Measurements from ENCODE around the gene RNF34.

The RNF34 gene

DNA sequence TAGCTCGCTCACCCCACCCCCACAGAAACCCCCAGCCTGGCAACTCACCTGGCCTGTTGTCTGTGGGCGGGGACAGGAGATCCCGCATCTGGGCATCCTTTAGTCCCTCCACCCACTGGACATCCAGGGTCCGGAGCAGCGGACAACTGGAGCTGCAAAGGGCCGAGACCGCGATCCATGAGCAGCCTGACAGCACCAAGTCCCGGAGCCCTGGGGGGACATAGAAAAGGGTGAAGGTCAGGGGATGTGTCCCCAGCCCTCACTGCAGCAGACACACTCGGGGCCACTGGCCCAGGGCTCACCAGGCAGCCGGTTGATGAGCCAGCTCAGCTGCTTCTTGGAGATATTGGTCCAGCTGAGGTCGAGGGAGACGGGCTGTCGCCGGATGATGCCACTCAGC is 40.9 kb downstream of the RNF34 start:
- DNase-seq: no peak

DNA sequence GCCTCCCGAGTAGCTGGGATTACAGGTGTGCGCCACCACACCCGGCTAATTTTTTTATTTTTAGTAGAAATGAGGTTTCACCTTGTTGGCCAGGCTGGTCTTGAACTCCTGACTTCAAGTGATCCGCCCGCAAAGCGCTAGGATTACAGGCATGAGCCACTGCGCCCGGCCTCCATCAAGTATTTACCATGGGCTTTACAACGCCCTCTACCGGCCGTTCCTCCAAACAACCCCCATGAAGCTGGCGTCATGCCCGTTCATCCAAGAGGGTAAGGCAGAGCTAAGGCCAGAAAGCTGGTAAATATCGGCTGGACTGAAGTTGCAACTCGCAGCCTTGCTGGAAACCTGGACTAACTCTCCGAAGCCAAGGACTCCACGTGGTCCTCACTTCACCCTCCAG is 41.6 kb downstream of the RNF34 start:
- no peak for DNase-seq

DNA sequence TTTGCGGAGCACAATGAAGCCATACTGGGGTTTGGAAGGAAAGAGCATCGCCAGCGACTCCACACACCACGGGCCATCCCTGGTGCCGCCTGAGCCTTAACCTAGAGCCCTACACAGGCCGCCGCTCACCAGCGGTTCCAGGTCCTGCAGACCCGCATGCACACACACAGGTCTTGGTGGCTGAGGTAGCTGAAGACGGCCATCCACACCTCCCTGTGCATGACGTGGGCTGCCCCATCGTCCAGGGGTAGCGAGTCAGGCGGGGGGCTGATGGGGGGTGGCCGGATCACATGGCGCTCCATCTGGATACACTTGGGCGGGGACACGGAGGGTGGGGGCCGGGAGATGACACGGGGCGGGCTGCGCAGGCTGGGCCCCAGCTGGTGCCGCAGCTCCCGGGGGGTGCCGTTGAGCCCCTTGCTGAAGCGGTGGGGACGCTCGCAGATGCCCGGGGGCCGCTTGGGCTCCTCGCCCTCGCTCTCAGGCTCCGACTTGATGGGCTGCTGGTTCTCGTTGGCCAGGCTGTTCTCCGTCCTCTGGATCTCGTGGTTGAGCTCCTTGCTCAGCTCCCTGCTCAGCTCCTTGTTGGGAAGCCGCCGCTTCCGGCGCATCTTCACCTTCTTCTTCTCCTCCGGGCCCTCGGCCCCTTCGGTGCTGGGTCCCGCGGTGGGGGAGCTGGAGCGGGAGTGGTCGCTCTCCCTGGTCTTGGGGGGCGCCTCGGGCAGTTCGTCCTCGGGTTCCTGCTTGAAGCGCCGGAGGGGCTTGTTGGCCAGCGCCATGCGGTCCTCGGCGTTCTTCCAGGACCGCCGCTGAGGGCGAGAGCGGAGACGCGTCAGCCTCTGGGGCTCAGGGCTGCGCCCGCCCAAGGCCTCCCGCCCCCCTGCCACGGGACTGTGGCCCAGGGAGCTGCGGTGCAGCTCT is 42.4 kb downstream of the RNF34 start:
- no peak for DNase-seq

DNA sequence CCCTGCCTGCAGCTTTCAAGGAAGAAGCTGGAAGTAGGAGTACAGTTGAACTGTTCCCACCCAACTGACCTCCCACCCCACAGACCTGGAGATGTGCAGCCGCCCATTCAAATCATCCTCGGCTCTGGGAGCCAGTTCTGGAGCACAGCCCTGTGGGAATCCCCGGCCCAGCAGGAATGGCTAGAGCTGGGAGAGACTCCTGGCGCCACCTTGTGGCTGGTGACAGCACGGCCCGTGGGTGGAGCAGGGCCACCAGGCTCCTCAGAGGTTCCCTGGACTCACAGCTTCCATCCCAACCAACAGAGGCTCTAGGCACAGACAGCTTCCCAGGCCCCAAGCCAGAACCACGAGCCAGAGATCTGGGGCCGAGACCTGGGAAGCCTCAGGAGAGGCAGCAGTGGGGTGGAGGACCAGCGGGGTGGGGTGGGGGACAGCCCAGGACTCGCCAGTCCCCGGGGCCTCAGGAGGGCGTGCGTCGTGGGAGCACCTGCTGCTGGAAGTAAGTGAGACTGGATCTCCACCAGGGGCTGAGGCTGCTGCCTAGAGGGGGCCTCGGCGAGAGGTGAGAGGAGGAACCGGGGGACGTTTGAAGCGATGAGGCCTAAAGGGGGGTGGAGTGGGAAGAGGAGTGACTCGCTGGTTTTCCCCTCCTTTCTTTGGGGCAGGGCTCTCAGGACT is 43.4 kb downstream of the RNF34 start:
- DNase-seq: peak; percentile 80

DNA sequence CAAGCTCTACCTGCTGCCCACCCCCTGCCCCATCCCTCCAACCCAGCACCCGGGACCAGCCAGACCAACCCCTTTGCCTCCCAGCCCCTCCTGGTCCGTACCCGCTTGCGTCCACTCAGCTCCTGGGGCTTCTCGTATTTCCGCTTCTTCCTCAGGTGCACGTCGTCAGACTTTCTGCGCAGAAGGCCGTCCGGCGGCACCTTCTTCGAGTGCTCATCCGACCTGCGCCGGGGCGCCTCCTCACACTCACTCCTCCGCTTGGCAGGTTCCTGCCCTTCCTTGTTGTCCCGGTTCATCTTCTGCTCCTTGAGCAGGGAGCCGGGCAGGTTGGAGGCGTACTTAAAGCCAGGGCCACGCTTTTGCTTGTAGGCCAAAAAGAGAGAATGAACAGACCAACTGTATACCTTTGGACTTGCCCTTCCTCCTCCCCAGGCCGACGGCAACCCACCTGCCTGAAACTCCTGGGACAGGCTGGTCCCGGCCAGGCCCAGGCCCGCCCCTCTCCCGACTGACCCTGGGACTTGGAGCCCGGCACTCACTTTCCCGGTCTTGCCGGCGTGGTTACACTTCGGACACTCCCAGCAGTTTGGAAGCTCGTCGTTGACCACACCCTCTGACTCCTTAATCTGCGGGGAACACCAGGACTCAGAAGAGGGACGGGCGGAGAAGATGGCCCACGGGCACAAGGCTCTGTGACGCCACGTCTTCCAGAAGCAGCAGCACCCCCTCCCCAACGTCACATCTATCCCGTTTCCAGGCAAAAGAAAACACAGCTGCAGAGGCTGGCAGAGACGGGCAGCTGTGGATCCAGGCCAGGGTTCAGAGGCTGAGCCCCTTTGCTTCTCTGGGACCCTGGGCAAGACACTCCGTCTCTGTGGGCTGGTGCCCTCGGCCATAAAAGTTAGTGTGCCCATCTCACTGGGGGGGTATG is 44.3 kb downstream of the RNF34 start:
- no peak for DNase-seq

DNA sequence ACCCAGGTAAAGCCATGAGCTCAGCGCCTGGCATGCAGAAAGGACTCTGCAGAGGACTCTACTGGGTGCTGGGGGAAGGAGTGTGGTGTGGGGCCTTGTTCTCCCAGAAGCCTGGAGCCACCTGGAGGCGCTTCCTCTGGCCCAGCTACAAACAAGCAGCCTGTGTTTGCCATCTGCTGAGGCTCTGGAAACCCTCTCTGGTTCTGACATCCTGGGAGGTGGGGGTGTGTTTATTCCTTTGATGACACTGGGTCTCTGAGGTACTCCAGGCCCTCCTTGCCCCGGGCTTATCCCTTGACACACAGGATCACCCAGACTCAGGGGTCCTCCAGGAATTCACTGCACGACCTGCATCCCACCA is 44.9 kb downstream of the RNF34 start:
- no peak for DNase-seq

DNA sequence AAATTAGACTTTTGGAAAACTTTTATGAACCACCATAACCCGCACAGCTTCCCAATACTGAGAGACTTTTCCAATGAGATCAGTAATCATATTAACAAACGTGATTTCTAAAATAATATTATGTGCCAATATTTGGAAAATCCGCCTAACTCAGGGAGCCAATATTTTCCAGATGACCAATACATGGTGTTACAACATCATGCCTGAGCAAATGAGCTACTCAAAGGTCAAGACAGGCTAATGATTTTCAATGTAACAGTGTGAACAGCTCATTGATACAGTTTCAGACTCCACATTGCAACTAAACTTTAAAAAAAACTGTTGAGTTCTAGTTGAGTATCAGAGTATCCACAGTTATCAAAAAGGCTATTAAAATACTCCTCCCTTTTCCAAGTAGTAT is 46.8 kb downstream of the RNF34 start:
- no peak for DNase-seq

DNA sequence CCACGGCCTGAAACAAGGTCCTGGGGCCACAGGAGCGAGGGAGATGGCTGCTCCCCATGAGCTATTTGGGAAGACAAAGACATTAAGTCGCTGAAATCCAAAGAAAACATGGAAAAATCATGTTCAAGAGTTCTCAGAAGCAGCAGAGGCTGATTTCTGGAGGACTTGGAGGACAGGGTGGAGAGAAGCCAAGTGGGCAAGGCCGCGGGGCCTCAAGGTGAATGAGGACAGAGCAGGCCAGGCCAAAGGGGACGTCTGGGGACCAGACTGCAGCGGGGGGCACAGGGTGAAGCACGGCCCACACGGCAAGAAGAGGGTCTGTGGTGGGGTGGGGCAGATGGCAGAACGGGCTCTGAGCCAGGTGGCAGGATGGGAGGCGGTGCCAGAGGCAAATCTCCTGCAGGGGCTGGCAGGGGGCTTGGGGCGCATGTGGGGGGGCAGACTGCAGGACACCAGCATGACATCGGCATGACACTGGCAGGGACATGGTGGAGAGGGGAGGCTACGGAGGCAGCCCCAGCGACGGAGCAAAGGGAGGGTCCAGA is 48.9 kb downstream of the RNF34 start:
- no peak for DNase-seq

DNA sequence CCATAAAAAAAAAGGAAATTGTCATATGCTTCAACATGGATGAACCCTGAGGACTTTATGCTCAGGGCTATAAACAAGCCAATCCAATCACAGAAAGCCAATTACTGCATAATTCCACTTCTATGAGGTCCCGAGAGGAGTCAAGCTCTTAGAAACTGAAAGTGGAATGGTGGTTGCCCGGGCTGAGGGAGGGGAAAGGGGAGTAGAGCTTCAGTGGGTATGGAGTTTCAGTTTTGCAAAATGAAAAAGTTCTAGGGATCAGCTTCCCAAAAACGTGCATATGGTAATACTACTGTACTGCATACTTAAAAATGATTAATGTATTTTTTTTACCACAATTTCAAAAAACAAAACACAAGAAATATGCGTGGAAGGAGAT is 52.0 kb downstream of the RNF34 start:
- DNase-seq: no peak

DNA sequence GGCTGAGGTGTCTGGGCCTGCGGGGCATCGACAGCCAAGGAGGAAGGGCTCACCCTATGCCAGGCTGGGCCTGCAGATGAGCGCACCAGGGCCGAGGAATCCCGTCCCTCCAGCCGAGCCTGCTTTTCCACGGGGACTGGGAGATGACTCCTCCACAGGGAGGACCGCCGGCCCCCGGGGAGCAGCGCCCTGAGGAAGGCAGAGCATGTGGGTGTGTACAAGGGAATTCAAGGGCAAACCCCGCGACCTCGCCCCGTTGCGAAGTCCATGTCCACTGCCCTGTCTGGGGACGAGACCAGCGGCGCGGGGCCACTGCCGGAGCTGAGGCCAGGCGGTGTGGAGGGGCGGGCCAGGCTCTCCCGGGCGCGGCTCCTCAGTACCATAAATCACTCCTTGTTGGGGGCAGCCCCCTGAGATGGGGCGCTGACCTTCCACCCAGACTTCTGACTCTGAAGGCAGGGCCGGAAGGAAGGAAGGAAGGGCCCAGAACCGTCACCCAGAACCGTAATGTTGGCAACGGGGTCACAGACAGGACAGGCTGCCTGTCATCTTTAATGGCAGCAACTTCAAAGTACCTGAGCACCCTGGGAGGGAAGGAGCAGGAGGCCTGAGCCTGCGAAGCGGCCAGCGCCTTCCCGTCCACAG is 52.5 kb downstream of the RNF34 start:
- DNase-seq: no peak

DNA sequence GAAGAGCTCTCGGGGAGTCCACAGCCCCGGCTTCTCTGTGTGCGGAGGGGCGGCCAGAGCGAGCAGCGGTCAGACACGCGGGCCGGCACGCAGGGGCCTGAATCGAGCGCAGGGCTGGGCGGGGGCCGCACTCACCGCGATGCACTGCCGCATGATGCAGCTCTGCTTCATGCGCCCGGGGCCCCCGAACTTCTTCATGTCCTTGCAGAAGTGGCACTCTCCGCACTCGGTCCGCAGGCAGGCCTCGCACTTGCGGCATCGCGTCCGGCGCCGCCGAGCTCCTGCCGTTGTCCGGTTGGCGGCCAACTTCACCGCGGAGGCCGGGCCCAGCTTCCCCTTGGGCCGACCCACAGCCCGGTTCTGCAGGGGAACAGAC is 53.1 kb downstream of the RNF34 start:
- no peak for DNase-seq

DNA sequence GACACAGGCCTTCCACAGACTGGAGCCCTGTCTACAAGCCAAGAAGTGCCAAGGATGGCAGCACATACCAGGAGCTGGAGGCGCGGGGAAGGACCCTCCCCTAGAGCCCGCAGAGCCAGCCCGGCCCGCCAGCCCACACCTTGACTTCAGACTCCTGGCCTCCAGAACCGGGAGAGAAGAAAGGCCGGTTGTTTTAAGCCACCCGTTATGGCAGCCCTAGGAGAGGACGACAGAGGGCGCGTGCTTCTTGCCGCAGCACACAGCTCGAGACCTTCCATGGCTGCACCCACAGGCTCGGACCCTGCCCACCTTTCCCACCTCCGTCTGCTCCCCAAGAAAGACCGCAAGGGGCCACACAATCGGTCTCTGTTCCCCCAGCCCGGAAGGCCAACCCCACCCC is 53.7 kb downstream of the RNF34 start:
- no peak for DNase-seq

DNA sequence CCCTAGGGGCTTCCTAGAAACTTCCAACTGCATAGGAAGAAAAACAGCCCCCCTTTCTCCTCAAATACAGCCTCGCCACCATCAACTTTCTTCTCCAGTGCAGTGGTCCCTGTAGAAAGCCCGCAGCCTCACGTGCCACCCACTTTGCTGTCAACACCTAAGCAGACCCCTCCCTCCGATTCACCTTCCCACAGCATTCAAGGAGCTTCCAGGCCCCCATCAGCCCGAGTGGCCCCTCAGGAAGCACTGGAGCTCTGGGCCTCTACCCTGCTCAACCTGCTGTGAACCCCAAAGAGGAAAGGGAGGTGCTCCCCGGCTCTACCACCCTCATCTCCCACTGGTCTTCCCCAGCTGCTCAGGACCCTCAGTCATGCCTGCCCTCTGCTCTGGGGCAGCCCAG is 55.0 kb downstream of the RNF34 start:
- DNase-seq: no peak

DNA sequence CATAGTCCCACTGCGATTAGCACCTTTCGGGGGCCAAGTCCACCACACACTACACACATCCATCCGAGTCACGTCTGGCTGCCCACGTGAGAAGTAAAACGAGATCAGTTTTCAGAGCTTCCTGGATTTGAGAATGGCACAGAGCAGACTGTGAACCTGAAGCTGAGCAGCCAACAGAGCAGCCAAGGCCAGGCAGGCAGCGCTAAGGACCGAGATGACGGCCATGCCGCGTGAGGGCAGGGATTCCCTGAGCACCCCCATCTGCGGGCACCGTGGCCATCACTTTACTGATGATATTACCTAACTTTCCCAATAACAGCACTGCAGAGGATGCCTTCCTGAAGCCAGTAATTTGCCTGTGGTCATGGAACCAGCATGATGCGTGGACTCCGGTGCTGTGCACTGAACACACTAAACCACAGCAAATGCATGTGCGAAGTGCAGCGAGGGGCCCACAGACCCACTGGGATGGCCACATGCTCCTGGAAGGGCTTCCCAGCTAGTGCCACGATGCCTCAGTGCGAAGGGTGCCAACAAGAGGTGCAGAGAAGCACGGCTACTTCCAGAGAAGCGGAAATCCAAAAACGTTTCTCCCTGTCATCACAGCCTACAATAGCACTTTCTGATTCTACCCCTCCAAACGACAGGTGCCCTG is 56.0 kb downstream of the RNF34 start:
- no peak for DNase-seq

DNA sequence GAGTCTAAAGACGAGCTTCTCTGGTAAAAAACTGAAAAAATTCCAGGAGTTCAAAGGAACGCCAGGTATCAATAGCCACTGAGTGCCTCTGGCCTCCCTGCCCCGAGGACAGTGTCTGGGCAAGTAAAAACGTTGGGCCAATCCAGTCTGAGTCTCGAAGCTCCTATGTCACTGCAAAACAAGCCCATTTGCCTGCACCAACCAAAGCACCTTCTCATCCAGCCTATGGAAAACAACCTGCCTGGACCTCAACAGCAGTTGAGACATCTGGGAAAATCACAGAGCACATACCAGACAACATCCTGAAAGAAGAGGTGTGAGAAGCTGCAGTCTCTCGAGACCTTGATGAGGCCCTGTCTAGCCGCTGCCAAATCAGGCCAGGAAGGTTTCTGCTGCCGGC is 56.6 kb downstream of the RNF34 start:
- no peak for DNase-seq

DNA sequence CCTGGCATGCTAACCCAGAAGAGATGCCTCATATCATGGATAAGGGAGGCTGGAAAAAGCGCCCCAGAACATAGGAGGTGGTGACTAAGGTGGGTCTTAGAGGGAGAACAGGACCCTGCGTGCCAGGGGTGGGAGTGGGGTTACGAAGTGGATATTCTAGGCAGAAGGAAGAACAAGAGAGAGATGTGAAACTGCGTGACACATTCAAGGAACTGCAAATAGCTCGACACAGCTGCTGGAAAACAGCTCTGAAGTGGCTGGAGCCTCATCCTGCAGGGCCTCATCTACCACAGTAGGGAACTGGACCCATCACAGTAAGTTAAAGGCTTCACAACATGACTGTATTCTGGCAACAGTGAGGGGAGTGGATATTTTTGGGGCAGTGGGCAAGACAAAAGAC is 61.1 kb downstream of the RNF34 start:
- no peak for DNase-seq

DNA sequence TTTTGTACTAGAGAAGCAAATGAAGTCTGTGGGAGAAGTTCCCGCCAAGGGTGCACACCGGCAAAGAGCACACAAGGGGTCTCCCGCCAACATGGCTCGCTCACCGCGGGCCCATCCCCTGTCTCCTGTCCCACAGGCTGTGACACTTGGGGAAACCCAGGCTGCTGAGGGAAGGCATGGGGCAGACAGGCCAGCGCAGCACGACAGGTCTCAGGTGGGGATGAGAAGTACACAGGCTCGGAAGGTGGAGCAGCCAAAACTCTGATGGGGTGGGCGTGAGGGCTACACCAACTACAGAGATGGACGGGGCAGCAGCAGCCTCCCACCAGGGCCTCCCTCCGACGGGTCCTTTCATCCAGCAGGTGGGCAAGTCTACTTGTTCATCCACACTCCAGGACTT is 64.4 kb downstream of the RNF34 start:
- DNase-seq: no peak

DNA sequence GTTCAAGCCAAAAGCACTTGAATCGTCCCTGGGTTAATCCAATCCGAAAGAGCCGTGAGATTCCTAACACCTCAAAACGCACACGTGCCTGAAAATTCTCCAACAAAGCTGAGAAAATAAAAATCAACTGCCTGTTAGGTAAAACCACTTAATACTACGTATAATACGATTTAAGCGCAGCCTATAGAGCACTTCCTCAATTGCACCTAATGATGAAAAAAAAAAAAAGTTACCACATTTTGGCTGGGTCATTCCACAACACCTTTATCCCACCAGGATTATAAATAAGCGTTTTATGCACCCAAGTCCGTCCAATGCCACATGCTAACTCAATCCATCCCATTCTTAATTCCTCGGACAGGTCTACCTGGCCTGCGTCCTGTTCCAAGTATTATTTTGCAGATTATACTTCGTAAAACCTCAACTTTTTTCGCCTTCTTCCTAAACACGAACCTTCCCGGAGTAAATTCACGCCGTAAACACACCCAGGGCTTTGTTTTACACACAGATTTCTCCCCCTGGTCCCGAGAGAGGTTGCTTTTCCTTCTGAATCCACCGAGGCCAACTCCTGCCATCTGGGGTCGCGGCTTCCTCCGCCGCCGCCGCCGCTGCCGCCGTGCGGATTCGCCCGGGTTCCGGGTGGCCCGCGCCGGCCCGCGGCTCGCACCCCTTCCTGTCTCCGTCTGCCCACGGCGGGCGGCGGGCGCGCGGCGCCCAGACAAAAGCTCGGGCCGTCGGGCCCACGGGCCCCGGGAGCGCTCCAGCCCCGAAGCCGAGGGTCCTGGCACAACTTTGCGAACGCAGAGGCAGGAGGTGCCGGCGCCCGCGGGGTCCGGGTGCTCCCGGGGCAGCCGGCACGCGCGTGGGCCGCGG is 66.2 kb downstream of the RNF34 start:
- peak; percentile 50 for DNase-seq

DNA sequence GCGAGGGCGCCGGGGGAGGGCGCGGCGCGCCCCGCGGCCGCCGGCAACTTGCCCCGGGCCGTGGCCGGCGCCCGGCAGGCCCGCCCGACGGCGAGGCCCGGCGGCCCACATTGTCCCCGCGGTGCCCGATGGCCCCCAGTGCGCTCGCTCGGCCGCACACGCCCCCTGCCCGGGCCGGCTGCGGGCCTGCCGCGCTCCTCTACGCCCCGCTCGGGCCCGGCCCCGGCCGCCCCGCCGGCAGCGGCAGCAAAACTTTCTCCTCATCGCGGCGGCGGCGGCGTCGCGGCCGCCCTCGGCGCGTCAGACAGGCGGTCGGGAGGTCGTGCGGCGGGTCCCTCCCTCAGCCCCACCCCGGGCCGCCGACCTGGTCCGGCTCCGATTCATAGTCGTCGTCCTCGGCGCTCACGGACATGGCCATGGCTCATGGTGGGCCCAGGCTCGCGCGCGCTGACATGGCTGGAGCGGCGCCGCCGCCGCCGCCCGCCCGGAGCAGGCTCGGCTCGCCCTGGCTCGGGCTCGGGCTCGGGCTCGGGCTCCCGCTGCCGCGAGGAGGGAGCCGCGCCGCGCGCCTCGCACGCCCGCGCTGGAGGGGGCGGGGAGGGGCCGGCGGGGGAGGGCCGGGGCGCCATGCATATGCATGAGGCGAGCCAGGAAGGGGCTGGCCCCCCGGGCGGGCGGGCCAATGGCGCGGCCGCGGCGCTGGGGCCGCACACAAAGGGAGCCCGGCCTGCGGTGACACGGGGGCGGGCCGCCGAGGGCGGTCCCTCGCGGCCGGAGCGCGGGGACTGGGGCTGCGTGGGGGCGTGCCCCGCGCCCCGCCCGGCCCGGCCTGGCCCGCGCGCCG is 67.1 kb downstream of the RNF34 start:
- DNase-seq: peak; percentile 77

All from retina (tissue), 1 donor.